Neural cell (in vitro differentiated cells): ENCODE data around the gene ADI1. TPM values are rescaled to one million over a fixed set of nuclear protein-coding genes. Genes with fewer than 3 reads are reported as not detected.

Source experiments
- H2AFZ ChIP-seq: fragments of 200-600, 300-800 bp; sonication (generic), shearing (Covaris generic); 2 replicates; pipeline ENCODE4 v1.6.0; 2014; ENCODE audit warnings: low read depth, mild to moderate bottlenecking, antibody characterized with exemption, low read length, moderate library complexity
- H3F3A ChIP-seq: fragments of 200-600 bp; shearing (Covaris generic); 2 replicates; pipeline ENCODE4 v1.6.1; 2016; ENCODE audit warnings: mild to moderate bottlenecking, moderate library complexity, mixed read lengths, antibody characterized with exemption, low read length; ENCODE audit not compliant: insufficient read depth, poor library complexity, severe bottlenecking
- H3K27ac ChIP-seq: fragments of 200-600, 300-800 bp; sonication (generic), shearing (Covaris generic); 2 replicates; pipeline ENCODE4 v1.5.1; 2014; ENCODE audit warnings: mild to moderate bottlenecking, low read length, moderate library complexity
- H3K27me3 ChIP-seq: fragments of 300-800, 200-600 bp; sonication (generic), shearing (Covaris generic); 2 replicates; pipeline ENCODE4 v1.6.0; 2014; ENCODE audit warnings: mild to moderate bottlenecking, low read depth, low read length, moderate library complexity; ENCODE audit not compliant: insufficient read depth
- H3K36me3 ChIP-seq: fragments of 300-800, 200-600 bp; sonication (generic), shearing (Covaris generic); 2 replicates; pipeline ENCODE4 v1.5.1; 2014; ENCODE audit warnings: mild to moderate bottlenecking, antibody characterized with exemption, low read length, moderate library complexity; ENCODE audit not compliant: insufficient read depth
- H3K4me2 ChIP-seq: fragments of 300-800, 200-600 bp; sonication (generic), shearing (Covaris generic); 2 replicates; pipeline ENCODE4 v1.6.0; 2014; ENCODE audit warnings: mild to moderate bottlenecking, low read length
- H3K4me3 ChIP-seq: fragments of 300-800, 200-600 bp; sonication (generic), shearing (Covaris generic); 2 replicates; pipeline ENCODE4 v1.5.1; 2014; ENCODE audit warnings: mild to moderate bottlenecking, low read length, moderate library complexity
- H3K79me2 ChIP-seq: fragments of 200-600 bp; shearing (Covaris generic); replicated peaks from 2 replicates; pipeline ENCODE4 v1.6.0; 2014; ENCODE audit warnings: mild to moderate bottlenecking, low read length, moderate library complexity; ENCODE audit not compliant: insufficient read depth
- H3K9ac ChIP-seq: fragments of 300-800, 200-600 bp; sonication (generic), shearing (Covaris generic); 2 replicates; pipeline ENCODE4 v1.6.1; 2016; ENCODE audit warnings: mild to moderate bottlenecking, low read length, mixed read lengths
- H3K9me2 ChIP-seq: fragments of 200-600 bp; shearing (Covaris generic); 2 replicates; pipeline ENCODE4 v1.6.1; 2016; ENCODE audit warnings: mild to moderate bottlenecking, low read length, mixed read lengths; ENCODE audit not compliant: insufficient read depth
- H3K9me3 ChIP-seq: fragments of 200-600, 300-800 bp; sonication (generic), shearing (Covaris generic); 2 replicates; pipeline ENCODE4 v1.6.1; 2016; ENCODE audit warnings: mild to moderate bottlenecking, mixed run types, low read length, moderate library complexity, mixed read lengths
- H4K20me1 ChIP-seq: fragments of 200-600 bp; shearing (Covaris generic); 2 replicates; pipeline ENCODE4 v1.6.1; 2016; ENCODE audit warnings: mild to moderate bottlenecking, mixed run types; ENCODE audit not compliant: insufficient read depth
- EP300 ChIP-seq: fragments of 450-650 bp; conservative IDR thresholded peaks from 2 replicates; pipeline ENCODE4 v1.6.1; 2014; ENCODE audit warnings: antibody characterized with exemption, mild to moderate bottlenecking, moderate library complexity; ENCODE audit not compliant: poor library complexity, severe bottlenecking
- EZH2 ChIP-seq: fragments of 200-600, 300-800 bp; shearing (Covaris generic), sonication (generic); IDR thresholded peaks from 2 replicates; pipeline ENCODE4 v1.6.1; 2014; ENCODE audit warnings: antibody characterized with exemption, low read length, borderline replicate concordance, mild to moderate bottlenecking; ENCODE audit not compliant: insufficient read depth, poor library complexity, severe bottlenecking
- MXI1 ChIP-seq: fragments of 450-650 bp; conservative IDR thresholded peaks from 2 replicates; pipeline ENCODE4 v1.6.1; 2014; ENCODE audit warnings: antibody characterized with exemption, mild to moderate bottlenecking; ENCODE audit not compliant: poor library complexity, severe bottlenecking
- POLR2AphosphoS5 ChIP-seq: IDR thresholded peaks from 2 replicates; pipeline ENCODE4 v1.6.1; 2012
- RAD21 ChIP-seq: fragments of 450-650 bp; conservative IDR thresholded peaks from 2 replicates; pipeline ENCODE4 v1.6.1; 2014; ENCODE audit warnings: antibody characterized with exemption, mild to moderate bottlenecking, moderate library complexity
- SMC3 ChIP-seq: fragments of 450-650 bp; conservative IDR thresholded peaks from 2 replicates; pipeline ENCODE4 v1.6.1; 2014; ENCODE audit warnings: antibody characterized with exemption, mild to moderate bottlenecking, moderate library complexity; ENCODE audit not compliant: poor library complexity
- TAF1 ChIP-seq: IDR thresholded peaks from 2 replicates; pipeline ENCODE4 v1.6.1; 2012; ENCODE audit warnings: low read depth
- polyA plus RNA-seq: library from polyadenylated mRNA; depleted of rRNA; stranded (reverse); fragments of >200 nt; gene quantifications from 2 replicates; pipeline ENCODE4 v1.2.3, GENCODE V29; 2014
- TF ChIP-seq, protein P1 (sequence below): fragments of 450-650 bp; IDR thresholded peaks from 2 replicates; pipeline ENCODE4 v1.5.1; 2014; ENCODE audit warnings: antibody characterized with exemption, mild to moderate bottlenecking, moderate library complexity; ENCODE audit not compliant: poor library complexity, severe bottlenecking
- TF ChIP-seq, protein P2 (sequence below): IDR thresholded peaks from 2 replicates; pipeline ENCODE4 v1.6.1; 2012; ENCODE audit warnings: borderline replicate concordance

The ADI1 gene
- polyA plus RNA-seq, 1 donor from 2014 or later = 23.9 TPM

DNA sequence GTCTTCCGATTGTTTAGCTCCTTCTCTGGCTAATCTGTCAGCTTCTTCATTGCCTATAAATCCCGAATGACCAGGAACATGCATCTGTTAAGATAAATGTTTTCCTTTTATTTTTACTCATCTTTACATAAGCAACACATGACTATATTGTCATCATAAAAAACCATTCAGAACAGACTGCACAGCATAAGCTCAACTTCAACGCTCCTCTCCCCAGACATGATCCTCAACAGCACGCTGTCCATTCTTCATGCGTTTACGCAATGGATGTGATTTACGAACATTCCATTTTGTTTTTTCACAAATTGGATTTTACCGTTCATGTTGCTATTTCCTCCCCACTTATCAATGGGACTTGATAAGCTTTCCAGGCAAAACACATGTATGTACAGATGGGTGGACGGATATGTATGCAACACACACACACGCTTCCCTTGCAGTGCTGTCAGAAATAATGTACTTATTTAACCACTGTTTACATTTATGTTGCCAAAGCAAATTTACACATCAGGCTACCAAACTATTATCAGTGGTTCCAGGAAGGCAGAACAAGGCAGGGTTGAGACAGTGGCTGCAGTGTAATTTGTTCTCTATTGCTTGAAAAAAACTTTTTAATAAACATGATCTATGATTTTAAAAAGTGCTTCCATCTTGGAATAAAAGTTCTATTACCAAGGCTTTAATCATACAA is 26.6 kb upstream of the ADI1 start:
- no peak overlapping the region for H3K9ac ChIP-seq
- H3K27me3 ChIP-seq = no peaks in the 10 kb centered on the region
- no peak overlapping the region for H2AFZ ChIP-seq
- no peaks in the 10 kb centered on the region for H3F3A ChIP-seq
- H3K9me2 ChIP-seq = no peaks in the 10 kb centered on the region
- no peaks in the 10 kb centered on the region for H3K79me2 ChIP-seq
- TF ChIP-seq, protein P1, sequence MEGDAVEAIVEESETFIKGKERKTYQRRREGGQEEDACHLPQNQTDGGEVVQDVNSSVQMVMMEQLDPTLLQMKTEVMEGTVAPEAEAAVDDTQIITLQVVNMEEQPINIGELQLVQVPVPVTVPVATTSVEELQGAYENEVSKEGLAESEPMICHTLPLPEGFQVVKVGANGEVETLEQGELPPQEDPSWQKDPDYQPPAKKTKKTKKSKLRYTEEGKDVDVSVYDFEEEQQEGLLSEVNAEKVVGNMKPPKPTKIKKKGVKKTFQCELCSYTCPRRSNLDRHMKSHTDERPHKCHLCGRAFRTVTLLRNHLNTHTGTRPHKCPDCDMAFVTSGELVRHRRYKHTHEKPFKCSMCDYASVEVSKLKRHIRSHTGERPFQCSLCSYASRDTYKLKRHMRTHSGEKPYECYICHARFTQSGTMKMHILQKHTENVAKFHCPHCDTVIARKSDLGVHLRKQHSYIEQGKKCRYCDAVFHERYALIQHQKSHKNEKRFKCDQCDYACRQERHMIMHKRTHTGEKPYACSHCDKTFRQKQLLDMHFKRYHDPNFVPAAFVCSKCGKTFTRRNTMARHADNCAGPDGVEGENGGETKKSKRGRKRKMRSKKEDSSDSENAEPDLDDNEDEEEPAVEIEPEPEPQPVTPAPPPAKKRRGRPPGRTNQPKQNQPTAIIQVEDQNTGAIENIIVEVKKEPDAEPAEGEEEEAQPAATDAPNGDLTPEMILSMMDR = no peak
- TF ChIP-seq EZH2 (no peak), TAF1 (no peak), MXI1 (no peak), RAD21 (no peak), POLR2AphosphoS5 (no peak), SMC3 (no peak), EP300 (no peak)
- TF ChIP-seq, protein P2, sequence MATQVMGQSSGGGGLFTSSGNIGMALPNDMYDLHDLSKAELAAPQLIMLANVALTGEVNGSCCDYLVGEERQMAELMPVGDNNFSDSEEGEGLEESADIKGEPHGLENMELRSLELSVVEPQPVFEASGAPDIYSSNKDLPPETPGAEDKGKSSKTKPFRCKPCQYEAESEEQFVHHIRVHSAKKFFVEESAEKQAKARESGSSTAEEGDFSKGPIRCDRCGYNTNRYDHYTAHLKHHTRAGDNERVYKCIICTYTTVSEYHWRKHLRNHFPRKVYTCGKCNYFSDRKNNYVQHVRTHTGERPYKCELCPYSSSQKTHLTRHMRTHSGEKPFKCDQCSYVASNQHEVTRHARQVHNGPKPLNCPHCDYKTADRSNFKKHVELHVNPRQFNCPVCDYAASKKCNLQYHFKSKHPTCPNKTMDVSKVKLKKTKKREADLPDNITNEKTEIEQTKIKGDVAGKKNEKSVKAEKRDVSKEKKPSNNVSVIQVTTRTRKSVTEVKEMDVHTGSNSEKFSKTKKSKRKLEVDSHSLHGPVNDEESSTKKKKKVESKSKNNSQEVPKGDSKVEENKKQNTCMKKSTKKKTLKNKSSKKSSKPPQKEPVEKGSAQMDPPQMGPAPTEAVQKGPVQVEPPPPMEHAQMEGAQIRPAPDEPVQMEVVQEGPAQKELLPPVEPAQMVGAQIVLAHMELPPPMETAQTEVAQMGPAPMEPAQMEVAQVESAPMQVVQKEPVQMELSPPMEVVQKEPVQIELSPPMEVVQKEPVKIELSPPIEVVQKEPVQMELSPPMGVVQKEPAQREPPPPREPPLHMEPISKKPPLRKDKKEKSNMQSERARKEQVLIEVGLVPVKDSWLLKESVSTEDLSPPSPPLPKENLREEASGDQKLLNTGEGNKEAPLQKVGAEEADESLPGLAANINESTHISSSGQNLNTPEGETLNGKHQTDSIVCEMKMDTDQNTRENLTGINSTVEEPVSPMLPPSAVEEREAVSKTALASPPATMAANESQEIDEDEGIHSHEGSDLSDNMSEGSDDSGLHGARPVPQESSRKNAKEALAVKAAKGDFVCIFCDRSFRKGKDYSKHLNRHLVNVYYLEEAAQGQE = no peak
- no peak overlapping the region for H3K4me2 ChIP-seq
- peaks cover 10% of the 10 kb centered on the region for H3K36me3 ChIP-seq
- H3K4me3 ChIP-seq = no peak overlapping the region
- H3K27ac ChIP-seq = no peak overlapping the region
- H4K20me1 ChIP-seq = no peaks in the 10 kb centered on the region
- no peaks in the 10 kb centered on the region for H3K9me3 ChIP-seq

DNA sequence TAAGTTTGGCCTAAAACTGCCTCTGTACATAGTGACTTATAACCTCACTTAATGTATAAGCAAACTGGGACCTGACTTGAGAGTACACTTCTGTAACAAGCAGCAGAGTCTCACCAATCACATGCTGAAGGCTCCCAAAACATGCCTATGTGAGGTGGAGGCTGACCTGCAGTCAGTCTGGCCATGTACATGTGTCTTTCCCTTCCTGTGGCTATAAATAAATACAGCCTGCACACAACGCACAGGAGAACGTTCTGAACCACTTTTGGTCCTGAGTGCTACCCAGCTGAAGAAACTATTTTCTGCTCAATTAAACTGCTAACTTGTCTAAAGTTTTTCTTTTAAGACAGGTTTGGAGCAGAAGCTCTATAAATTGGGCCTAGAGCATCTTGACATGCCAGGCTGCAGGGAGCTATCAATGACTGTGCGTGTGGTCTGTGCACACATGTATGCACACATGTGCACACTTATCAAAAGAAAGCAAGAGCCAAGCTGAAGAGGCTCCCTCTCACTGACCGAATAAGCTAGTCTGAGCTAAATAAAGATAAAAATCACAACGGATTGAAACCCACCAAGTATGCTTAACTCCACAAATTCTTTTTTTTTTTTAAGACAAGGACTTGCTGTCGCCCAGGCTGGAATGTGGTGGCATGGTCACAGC is 23.8 kb upstream of the ADI1 start:
- Histone ChIP-seq H3K9me2 (no peaks in the 10 kb centered on the region), H3K27ac (no peak overlapping the region), H2AFZ (no peak overlapping the region), H3K27me3 (no peaks in the 10 kb centered on the region), H3K4me3 (no peak overlapping the region), H3K4me2 (no peak overlapping the region), H4K20me1 (no peaks in the 10 kb centered on the region), H3K79me2 (no peaks in the 10 kb centered on the region), H3K36me3 (peaks cover 4% of the 10 kb centered on the region), H3K9me3 (no peaks in the 10 kb centered on the region), H3F3A (no peaks in the 10 kb centered on the region), H3K9ac (no peak overlapping the region)
- TF ChIP-seq POLR2AphosphoS5 (no peak), EP300 (no peak), TAF1 (no peak), SMC3 (no peak), RAD21 (no peak), MXI1 (no peak), EZH2 (no peak)
- TF ChIP-seq, protein P1 = no peak
- TF ChIP-seq, protein P2 = no peak
